HepG2 (cell line): ENCODE data around the gene MCC. TPM values are rescaled to one million over a fixed set of nuclear protein-coding genes. Genes with fewer than 3 reads are reported as not detected.

Experiments
- ATAC-seq: fragments of 200-7000 bp; cut with Tn5 transposase; 3 replicates; pipeline ENCODE4 v1.9.1; 2020; ENCODE audit warnings: mild to moderate bottlenecking, moderate library complexity
- BruUV-seq: library from RNA; stranded (reverse); fragments of 400-500 nt; replicated peaks from 2 replicates; lab custom pipeline; 2021; lab: Mats Ljungman, UMichigan
- CTCF ChIA-PET: fragments of 300-600 bp; formaldehyde crosslinking; extraction: SDS; loops from one replicate; lab custom pipeline; 2021; ENCODE audit warnings: low total read pairs, inconsistent platforms, low intra/inter-chr PET ratio; lab: Yijun Ruan, JAX
- POLR2A ChIA-PET: fragments of 350-600 bp; sonication (Branson Sonifier 250); formaldehyde crosslinking; loops from one replicate; lab custom pipeline; 2020; ENCODE audit warnings: antibody characterized with exemption, inconsistent platforms; lab: Yijun Ruan, JAX
- DNase-seq: peaks from one replicate; pipeline ENCODE4 v3.0.0-alpha.2; 2015; ENCODE audit warnings: low spot score
- FAIRE-seq: peaks from 3 replicates; lab custom pipeline; 2011; peaks lifted over from hg19 to GRCh38; lab: Jason Lieb, UNC
- H2AFZ ChIP-seq: one replicate; pipeline ENCODE4 v1.6.1; 2011; ENCODE audit warnings: low read length, inconsistent platforms
- H3K27ac ChIP-seq: fragments of 300-600 bp; 3 replicates; pipeline ENCODE4 v1.8.0; 2011; ENCODE audit warnings: mixed run types, mild to moderate bottlenecking, mixed read lengths, low read length, inconsistent platforms; ENCODE audit not compliant: insufficient read depth; ENCODE audit errors: extremely low read length
- H3K27me3 ChIP-seq, 2 experiments: fragments of 200-600 bp in 1 of 2; 2 replicates in 1 of 2; 3 replicates in 1 of 2; pipeline versions ENCODE4 v1.6.0 to v1.8.0; 2011; ENCODE audit warnings: low read length in 2 of 2, mild to moderate bottlenecking in 2 of 2, moderate library complexity in 2 of 2, inconsistent platforms in 1 of 2; ENCODE audit not compliant: insufficient read depth in 2 of 2, control insufficient read depth in 1 of 2
- H3K36me3 ChIP-seq, 2 experiments: fragments of 200-600 bp in 1 of 2; replicated peaks in 1 of 2; 2 replicates in 1 of 2; 3 replicates in 1 of 2; pipeline versions ENCODE4 v1.5.1 to v1.8.0; 2011; ENCODE audit warnings: low read length in 2 of 2, inconsistent platforms in 1 of 2; ENCODE audit not compliant: insufficient read depth in 2 of 2, control insufficient read depth in 1 of 2
- H3K4me1 ChIP-seq: 2 replicates; pipeline ENCODE4 v1.5.1; 2012; ENCODE audit warnings: low read length, inconsistent platforms; ENCODE audit not compliant: insufficient read depth
- H3K4me2 ChIP-seq: 2 replicates; pipeline ENCODE4 v1.6.0; 2011; ENCODE audit warnings: low read depth, low read length, inconsistent platforms
- H3K4me3 ChIP-seq, 3 experiments: fragments of 200-600 bp in 1 of 3; sonication (generic), shearing (Covaris generic) in 1 of 3; replicated peaks in 1 of 3; 2 replicates each; pipeline ENCODE4 v1.5.1; 2011 to 2016; ENCODE audit warnings: low read length in 3 of 3, inconsistent platforms in 2 of 3, low read depth in 2 of 3, mild to moderate bottlenecking in 2 of 3, control low read depth in 1 of 3, mixed read lengths in 1 of 3; ENCODE audit not compliant: insufficient read depth in 1 of 3
- H3K79me2 ChIP-seq: one replicate; pipeline ENCODE4 v1.6.1; 2011; ENCODE audit warnings: low read length, inconsistent platforms; ENCODE audit not compliant: insufficient read depth
- H3K9ac ChIP-seq: 2 replicates; pipeline ENCODE4 v1.6.0; 2011; ENCODE audit warnings: mild to moderate bottlenecking, low read depth, low read length, inconsistent platforms; ENCODE audit not compliant: insufficient read depth
- H3K9me3 ChIP-seq: 2 replicates; pipeline ENCODE4 v1.5.1; 2012; ENCODE audit warnings: mild to moderate bottlenecking, low read length
- H4K20me1 ChIP-seq: 2 replicates; pipeline ENCODE4 v1.6.0; 2011; ENCODE audit warnings: inconsistent platforms, mild to moderate bottlenecking, low read length, moderate library complexity; ENCODE audit not compliant: insufficient read depth
- DRAP1 ChIP-seq: IDR thresholded peaks from 2 replicates; pipeline ENCODE4 v1.6.1; 2016; ENCODE audit warnings: missing genetic modification reagents, missing compliant biosample characterization
- KLF15 ChIP-seq: sonication (generic); formaldehyde crosslinking; IDR thresholded peaks from 2 replicates; pipeline ENCODE4 v1.8.1; 2023; ENCODE audit warnings: borderline replicate concordance, mild to moderate bottlenecking, inconsistent platforms, missing genetic modification reagents, mixed read lengths
- MNT ChIP-seq: fragments of 450-650 bp; IDR thresholded peaks from 2 replicates; pipeline ENCODE4 v1.6.1; 2016
- NAIF1 ChIP-seq: sonication (generic); formaldehyde crosslinking; IDR thresholded peaks from 2 replicates; pipeline ENCODE4 v1.5.0; 2020; ENCODE audit warnings: mild to moderate bottlenecking, missing genetic modification reagents, borderline replicate concordance
- NFRKB ChIP-seq: fragments of 450-650 bp; IDR thresholded peaks from 2 replicates; pipeline ENCODE4 v1.6.1; 2017
- RXRB ChIP-seq: IDR thresholded peaks from 2 replicates; pipeline ENCODE4 v1.6.1; 2016; ENCODE audit warnings: borderline replicate concordance, missing genetic modification reagents, missing compliant biosample characterization
- SIN3A ChIP-seq: IDR thresholded peaks from 2 replicates; pipeline ENCODE4 v1.6.1; 2011; ENCODE audit warnings: low read depth, mild to moderate bottlenecking, control low read depth, low read length, borderline replicate concordance
- SMAD1 ChIP-seq: sonication (generic); formaldehyde crosslinking; IDR thresholded peaks from 2 replicates; pipeline ENCODE4 v1.4.0; 2020; ENCODE audit warnings: missing genetic modification reagents, low read depth, mild to moderate bottlenecking, borderline replicate concordance
- SRSF9 ChIP-seq: fragments of 200-400 bp; formaldehyde crosslinking; IDR thresholded peaks from 2 replicates; pipeline ENCODE4 v1.6.1; 2018; ENCODE audit warnings: borderline replicate concordance, mild to moderate bottlenecking, low read depth, low read length; ENCODE audit not compliant: insufficient read depth, poor library complexity, severe bottlenecking
- TGIF2 ChIP-seq: IDR thresholded peaks from 2 replicates; pipeline ENCODE4 v1.6.1; 2016; ENCODE audit warnings: control low read depth, missing compliant biosample characterization
- WIZ ChIP-seq: sonication (generic); formaldehyde crosslinking; IDR thresholded peaks from 2 replicates; pipeline ENCODE4 v1.5.1; 2020; ENCODE audit warnings: mild to moderate bottlenecking, missing genetic modification reagents
- ZBTB20 ChIP-seq: sonication (generic); formaldehyde crosslinking; IDR thresholded peaks from 2 replicates; pipeline ENCODE4 v1.8.1; 2023; ENCODE audit warnings: missing genetic modification reagents, low read depth, mild to moderate bottlenecking, borderline replicate concordance
- ZBTB44 ChIP-seq: sonication (generic); formaldehyde crosslinking; IDR thresholded peaks from 2 replicates; pipeline ENCODE4 v1.4.0; 2020; ENCODE audit warnings: missing genetic modification reagents
- ZFP41 ChIP-seq: sonication (generic); formaldehyde crosslinking; IDR thresholded peaks from 2 replicates; pipeline ENCODE4 v1.4.0; 2020; ENCODE audit warnings: mild to moderate bottlenecking, missing genetic modification reagents, borderline replicate concordance
- ZNF10 ChIP-seq: sonication (generic); formaldehyde crosslinking; IDR thresholded peaks from 2 replicates; pipeline ENCODE4 v1.4.0; 2020; ENCODE audit warnings: mild to moderate bottlenecking, low read depth, missing genetic modification reagents, borderline replicate concordance
- ZNF337 ChIP-seq: sonication (generic); formaldehyde crosslinking; IDR thresholded peaks from 2 replicates; pipeline ENCODE4 v1.5.1; 2020; ENCODE audit warnings: missing genetic modification reagents, low read depth, mild to moderate bottlenecking, borderline replicate concordance
- ZNF891 ChIP-seq: sonication (generic); formaldehyde crosslinking; IDR thresholded peaks from 2 replicates; pipeline ENCODE4 v1.5.0; 2020; ENCODE audit warnings: mild to moderate bottlenecking, missing genetic modification reagents
- ZSCAN30 ChIP-seq: sonication (generic); formaldehyde crosslinking; IDR thresholded peaks from 2 replicates; pipeline ENCODE4 v1.5.0; 2020; ENCODE audit warnings: mild to moderate bottlenecking, missing genetic modification reagents
- ZSCAN31 ChIP-seq: sonication (generic); formaldehyde crosslinking; IDR thresholded peaks from 2 replicates; pipeline ENCODE4 v1.5.0; 2020; ENCODE audit warnings: low read depth, mild to moderate bottlenecking, missing genetic modification reagents
- WGBS: methylation state at CpG from one replicate; pipeline ENCODE4 v1.1.6; 2017; ENCODE audit warnings: low lambda C conversion rate; 5-methylcytosine and 5-hydroxymethylcytosine counted together
- in situ Hi-C: cut with HindIII; loops from 2 replicates; pipeline ENCODE4 v1.10.0; 2017; ENCODE audit warnings: low pct_unique_long_range_greater_than_20kb; ENCODE audit not compliant: extremely low pct_ligation_motif_present
- intact Hi-C: fragments of 100-400 bp; cut with micrococcal nuclease; formaldehyde crosslinking; loops from one replicate; pipeline ENCODE4 v1.10.0; 2022; ENCODE audit not compliant: unreplicated experiment
- polyA plus RNA-seq, 8 experiments: library from polyadenylated mRNA; depleted of rRNA in 3 of 8; stranded (reverse) in 7 of 8; unstranded in 1 of 8; fragments of >200 nt; fragmentation: Illumina TruSeq in 4 of 8; extraction: Trizol in 4 of 8; gene quantifications; 2 replicates each; pipeline versions ENCODE4 v1.2.1 to v1.2.3, GENCODE V29; 2011 to 2016; ENCODE audit warnings: low read depth in 4 of 8, missing spikeins in 1 of 8, mixed read lengths in 1 of 8; ENCODE audit not compliant: insufficient read depth in 1 of 8
- total RNA-seq, 5 experiments: library from RNA; depleted of rRNA; stranded (reverse); fragments of >200 nt; fragmentation: Illumina TruSeq; extraction: Trizol; gene quantifications; 2 replicates each; pipeline ENCODE4 v1.2.3, GENCODE V29; 2016; ENCODE audit warnings: low read depth in 1 of 5

MCC gene
- total and polyA plus RNA-seq, 2 of the 13 experiments (the other 11 are each of a cell fraction or from before 2014, with no cell fraction given), result 0.55 to 2.4 TPM

GRCh38 chr5:112976432-112977309 is 511.6 kb downstream of the MCC start, which contains the start of gene DCP2:
DCP2 (plus strand) TSS chr5:112976798; CDS start chr5:112976934, 136 bp downstream.
- peaks cover 15% of the 10 kb centered on the region for H4K20me1 ChIP-seq
- ATAC-seq, result peak; percentile 97
- H3K9me3 ChIP-seq, result no peaks in the 10 kb centered on the region
- peaks cover 1 to 5% of the 10 kb centered on the region in 2 experiments; a peak in 3 of 5 replicates for H3K36me3 ChIP-seq
- ChIA-PET CTCF (no interaction called here), POLR2A (interaction anchor here (0.7 to 2.7 kb wide), 22 partner anchors 9 to 537 kb away, joined by 3 to 59 read pairs (median 4); partner anchors contain the start of genes REEP5, SRP19 and YTHDC2)
- peaks cover 42% of the 10 kb centered on the region for H3K4me1 ChIP-seq
- in situ Hi-C loops, result no loop called here
- H3K27ac ChIP-seq, result peak within 1 kb of the TSS; percentile 86
- peak within 1 kb of the TSS; percentile 87 to 93 (median 88) for H3K4me3 ChIP-seq
- no TSS peak for BruUV-seq
- peak; percentile 98 for FAIRE-seq
- peak within 1 kb of the TSS; percentile 84 for H3K9ac ChIP-seq
- peak; percentile 99 for DNase-seq
- H3K4me2 ChIP-seq, result peak within 1 kb of the TSS; percentile 85
- intact Hi-C loops, result loop anchor here (5.0 kb wide), 1 partner anchor 54 kb away; the partner anchor contains the start of gene REEP5
- 1% methylated on average over 41 of the region's 75 CpGs for WGBS
- peak within 1 kb of the TSS; percentile 8 for H2AFZ ChIP-seq
- peaks cover 52% of the 10 kb centered on the region for H3K79me2 ChIP-seq
- H3K27me3 ChIP-seq, result no peaks in the 10 kb centered on the region; a peak in 1 of 5 replicates
- TF ChIP-seq SIN3A (peak; percentile 79; the same call in 1 of the 2 replicates), ZFP41 (peak; percentile 36; the same call in 1 of the 2 replicates), ZSCAN31 (CRISPR knock-in tag) (no peak; the same call in 1 of the 2 replicates), DRAP1 (peak; percentile 91), NFRKB (no peak), ZNF891 (CRISPR knock-in tag) (no peak; the same call in none of the 2 replicates), TGIF2 (no peak), ZNF10 (CRISPR knock-in tag) (no peak), ZBTB44 (CRISPR knock-in tag) (no peak), SRSF9 (no peak), NAIF1 (CRISPR knock-in tag) (peak; percentile 66; the same call in 1 of the 2 replicates), ZSCAN30 (CRISPR knock-in tag) (no peak), WIZ (CRISPR knock-in tag) (no peak), ZNF337 (CRISPR knock-in tag) (peak; percentile 58; the same call in 1 of the 2 replicates), SMAD1 (no peak), MNT (no peak), KLF15 (CRISPR knock-in tag) (peak; percentile 54; the same call in 1 of the 2 replicates), ZBTB20 (peak; percentile 36; the same call in 1 of the 2 replicates), RXRB (CRISPR knock-in tag) (no peak; the same call in 1 of the 2 replicates)
